Kidney tubule cell (primary cell): ENCODE data around the gene ST6GALNAC2.
"Not testable (repeated sequence)": the region's sequence is repeated elsewhere in the genome, so short reads cannot be mapped to it uniquely, and the experiment has no call there.

Experiments used
- DNase-seq: peaks from one replicate; pipeline ENCODE4 v3.0.0-alpha.2; 2018; ENCODE audit warnings: low spot score

The ST6GALNAC2 gene

GRCh38 chr17:76570877-76571471 is 14.7 kb downstream of the ST6GALNAC2 start:
- no peak for DNase-seq

GRCh38 chr17:76570457-76570856 is 15.2 kb downstream of the ST6GALNAC2 start:
- no peak for DNase-seq

GRCh38 chr17:76569607-76570279 is 15.9 kb downstream of the ST6GALNAC2 start:
- peak; percentile 54 for DNase-seq

GRCh38 chr17:76568811-76569221 is 16.8 kb downstream of the ST6GALNAC2 start:
- DNase-seq, result no peak

- no peak for DNase-seq
These were observed 17.8 kb downstream of the ST6GALNAC2 start for GRCh38 chr17:76567634-76568432.

- no peak for DNase-seq
These were observed 18.6 kb downstream of the ST6GALNAC2 start for GRCh38 chr17:76566988-76567431.

GRCh38 chr17:76566613-76566943 is 19.1 kb downstream of the ST6GALNAC2 start:
- no peak for DNase-seq

- no peak for DNase-seq
These were observed 19.7 kb downstream of the ST6GALNAC2 start for GRCh38 chr17:76565728-76566612.

GRCh38 chr17:76564991-76565727 is 20.5 kb downstream of the ST6GALNAC2 start:
- peak; percentile 82 for DNase-seq

GRCh38 chr17:76563359-76563758 is 22.3 kb downstream of the ST6GALNAC2 start:
- not testable (repeated sequence) for DNase-seq

- DNase-seq, result peak; percentile 57
These were observed 22.9 kb downstream of the ST6GALNAC2 start for GRCh38 chr17:76562734-76563148.

GRCh38 chr17:76561799-76562268 is 23.8 kb downstream of the ST6GALNAC2 start:
- peak; percentile 68 for DNase-seq

- no peak for DNase-seq
These were observed 24.3 kb downstream of the ST6GALNAC2 start for GRCh38 chr17:76561332-76561731.

- DNase-seq, result peak; percentile 43
These were observed 24.8 kb downstream of the ST6GALNAC2 start for GRCh38 chr17:76560877-76561221.

GRCh38 chr17:76560036-76560876 is 25.4 kb downstream of the ST6GALNAC2 start:
- DNase-seq, result no peak

GRCh38 chr17:76559460-76559859 is 26.2 kb downstream of the ST6GALNAC2 start:
- not testable (repeated sequence) for DNase-seq

- DNase-seq, result peak; percentile 47
These were observed 27.2 kb downstream of the ST6GALNAC2 start for GRCh38 chr17:76558198-76559095.

- peak; percentile 96 for DNase-seq
These were observed 28.1 kb downstream of the ST6GALNAC2 start for GRCh38 chr17:76557368-76558197.
